NCI-H748 treated with DMSO at 0.1 percent for 48 hours (cell line): ENCODE data around the gene ASTN2.

Experiments
- DNase-seq: peaks from one replicate; lab custom pipeline; 2025; lab: John Stamatoyannopoulos, UW

The ASTN2 gene

DNA sequence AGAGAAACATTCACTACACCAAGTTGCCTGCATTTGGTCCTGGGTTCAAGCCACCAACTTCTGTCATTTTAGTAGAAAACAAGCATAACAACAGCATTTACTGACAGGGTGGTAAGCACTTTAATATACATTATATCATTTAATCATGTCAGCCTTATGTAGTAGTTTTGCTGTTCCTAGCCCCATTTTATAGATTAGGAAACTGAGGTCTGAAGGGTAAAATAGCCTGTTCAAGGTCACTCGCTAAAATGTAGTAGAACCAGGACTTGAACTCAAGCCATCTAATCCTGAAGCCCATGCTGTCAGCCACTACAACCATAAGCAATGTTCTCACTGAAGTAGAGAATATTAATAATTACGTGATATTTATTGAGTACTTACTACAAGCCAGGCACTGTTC, 787.4 kb downstream of the ASTN2 start:
- DNase-seq = no peak

DNA sequence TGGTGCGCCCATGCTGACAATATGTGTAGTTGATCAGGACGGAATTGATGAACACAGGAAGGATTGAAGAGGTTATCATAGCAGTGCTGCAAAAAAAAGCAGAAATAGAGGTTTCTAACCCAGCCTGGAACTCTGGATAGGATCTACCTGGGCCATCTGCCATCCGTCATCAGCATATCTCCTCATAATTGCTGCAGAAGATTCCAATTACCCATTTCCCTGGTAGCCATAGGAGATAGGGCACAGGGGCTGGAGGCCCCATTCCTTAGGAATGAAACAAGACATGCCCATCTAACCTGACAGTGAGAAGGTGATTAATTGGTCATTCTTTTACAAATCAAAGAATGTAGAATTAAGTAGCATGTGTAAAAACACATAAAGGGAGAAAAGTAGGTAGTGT, 788.1 kb downstream of the ASTN2 start:
- DNase-seq = no peak

- DNase-seq = no peak
Observed at GRCh38 chr9:116623715-116624114, 791.1 kb downstream of the ASTN2 start.

- DNase-seq = no peak
Observed at GRCh38 chr9:116617389-116617788, 797.5 kb downstream of the ASTN2 start.

DNA sequence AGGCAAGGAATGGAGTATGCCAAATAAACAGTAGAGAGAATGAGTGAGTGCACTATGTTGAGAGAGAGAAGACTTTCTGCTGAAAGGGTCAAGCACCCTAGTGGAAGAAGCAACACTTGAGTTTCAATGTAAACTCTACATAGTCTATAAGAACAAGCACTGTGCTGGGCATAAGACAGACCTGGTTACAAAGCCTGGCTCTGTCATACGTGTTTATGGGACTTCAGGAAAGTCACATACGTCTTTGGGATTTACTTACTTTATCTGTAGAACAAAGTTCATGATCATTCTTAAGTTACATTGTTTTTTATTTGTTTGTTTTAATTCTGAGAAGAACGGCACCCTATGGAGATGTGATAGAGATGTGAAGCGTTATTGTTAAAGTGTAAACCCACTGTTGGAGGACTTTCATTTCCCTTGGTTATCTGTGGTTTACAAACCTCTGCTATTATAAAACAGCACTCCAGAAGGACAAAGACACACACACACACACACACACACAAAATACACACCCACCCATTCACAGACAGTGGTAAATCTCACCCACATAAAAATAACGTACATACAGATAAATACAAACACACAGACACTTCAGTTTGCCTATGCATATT, 798.4 kb downstream of the ASTN2 start:
- no peak for DNase-seq

- no peak for DNase-seq
Observed at GRCh38 chr9:116608064-116608463, 806.8 kb downstream of the ASTN2 start.

DNA sequence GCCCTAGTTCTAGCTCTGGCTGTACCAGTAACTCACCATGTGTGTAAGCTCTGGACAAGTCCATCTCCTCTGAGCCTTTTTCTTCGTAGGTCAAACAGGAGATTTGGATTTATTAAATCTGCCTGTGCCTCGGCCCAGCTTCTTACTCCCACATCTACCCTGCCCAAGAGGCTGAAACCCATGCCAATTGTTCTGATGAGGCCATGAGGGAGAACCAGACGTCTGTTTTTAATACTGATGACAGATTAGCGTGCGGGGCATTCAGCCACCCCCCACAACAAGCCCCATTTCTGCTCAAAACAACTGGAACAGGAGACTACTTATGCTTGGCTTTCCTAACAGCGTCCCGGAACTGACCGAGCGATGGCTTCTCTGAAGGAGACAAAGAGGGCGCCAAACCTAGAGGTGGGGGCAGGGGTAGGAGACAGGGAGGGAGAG, 808.9 kb downstream of the ASTN2 start:
- no peak for DNase-seq

- DNase-seq = no peak
Observed at GRCh38 chr9:116605060-116605459, 809.8 kb downstream of the ASTN2 start.

GRCh38 chr9:116604251-116604650, 810.6 kb downstream of the ASTN2 start:
- DNase-seq = no peak

GRCh38 chr9:116599342-116599884, 815.4 kb downstream of the ASTN2 start:
- no peak for DNase-seq

DNA sequence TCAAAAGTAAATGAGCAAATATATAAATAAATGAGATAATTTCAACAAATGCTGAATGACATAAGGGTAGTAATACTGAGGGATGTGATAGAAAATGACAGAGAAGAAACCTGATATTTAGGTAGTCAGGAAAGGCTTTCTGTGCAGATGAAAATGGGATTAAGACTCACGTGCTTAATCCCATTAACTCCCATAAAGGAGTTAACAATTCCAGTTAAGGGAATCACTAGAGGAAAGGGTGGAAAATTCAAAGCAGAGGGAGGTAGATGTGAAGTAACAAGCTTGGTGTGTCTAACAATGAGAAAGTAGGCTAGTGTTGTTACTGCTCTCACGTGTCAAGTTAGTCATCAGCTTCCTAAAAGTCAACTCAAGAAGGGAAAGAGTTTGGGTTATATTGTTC, 818.2 kb downstream of the ASTN2 start:
- DNase-seq = no peak

DNA sequence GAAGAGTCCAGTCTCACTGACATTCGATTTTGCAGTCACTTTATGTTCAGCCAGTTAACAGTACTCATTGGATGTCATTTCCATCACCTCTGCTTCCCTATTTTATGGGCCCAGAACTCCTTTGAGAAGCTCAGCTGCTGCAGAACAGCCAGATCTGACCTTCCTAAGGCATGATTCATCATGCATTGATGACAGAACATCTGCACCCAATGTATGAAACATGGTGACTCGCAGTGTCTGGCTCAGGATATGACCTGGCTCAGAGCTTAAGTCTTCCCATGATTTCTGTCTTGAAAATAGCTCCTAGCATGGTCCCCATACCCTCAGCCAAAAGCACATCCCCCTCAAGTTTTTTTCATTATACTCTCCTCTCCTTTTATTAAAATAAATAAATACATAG, 820.3 kb downstream of the ASTN2 start:
- no peak for DNase-seq

- no peak for DNase-seq
Observed at GRCh38 chr9:116592970-116593369, 821.9 kb downstream of the ASTN2 start.

DNA sequence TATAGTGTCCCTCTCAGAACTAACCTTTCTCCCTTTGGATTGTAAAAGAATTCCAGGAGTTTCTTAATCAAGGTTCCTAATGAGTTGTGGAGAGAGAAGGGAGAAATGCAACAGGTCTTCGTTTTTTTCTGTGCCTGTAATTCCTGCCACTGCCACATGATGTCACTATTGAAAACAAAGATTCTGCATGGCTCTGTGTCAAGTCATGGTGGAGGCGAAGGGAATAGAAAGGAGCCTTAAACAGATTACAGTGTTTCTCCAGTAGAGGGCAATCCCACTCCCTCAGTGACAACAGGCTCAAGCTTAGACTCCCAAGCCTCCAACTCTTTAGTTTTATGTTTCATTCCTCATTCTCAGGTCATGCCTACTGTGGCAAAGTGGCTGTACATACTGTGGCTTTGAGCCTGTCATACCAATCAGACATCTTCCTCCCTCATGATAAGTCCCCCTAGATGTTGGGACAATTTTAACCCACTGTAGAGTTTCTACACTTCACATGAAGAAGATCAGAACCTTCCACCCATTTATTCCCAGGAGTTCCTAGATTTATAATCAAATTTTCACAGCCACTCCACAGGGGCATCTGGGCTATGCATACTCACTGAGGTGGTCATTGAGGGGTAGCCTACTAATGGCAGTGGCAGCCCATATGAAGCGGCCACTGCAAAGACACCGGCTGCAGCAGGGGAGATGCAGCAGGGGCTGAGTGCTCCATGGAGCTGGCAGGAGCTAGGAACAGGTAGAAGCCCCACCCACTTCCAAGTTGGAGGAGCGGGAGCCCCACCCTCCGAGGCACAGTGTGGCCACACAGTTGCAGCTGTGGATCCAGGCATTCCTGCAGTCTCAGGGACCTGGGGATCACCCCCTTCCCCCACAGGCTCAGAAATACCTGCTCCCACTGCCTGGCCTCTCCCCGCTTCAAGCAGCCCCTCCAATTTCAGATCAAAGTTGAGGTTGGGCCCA, 825.2 kb downstream of the ASTN2 start:
- DNase-seq = no peak

DNA sequence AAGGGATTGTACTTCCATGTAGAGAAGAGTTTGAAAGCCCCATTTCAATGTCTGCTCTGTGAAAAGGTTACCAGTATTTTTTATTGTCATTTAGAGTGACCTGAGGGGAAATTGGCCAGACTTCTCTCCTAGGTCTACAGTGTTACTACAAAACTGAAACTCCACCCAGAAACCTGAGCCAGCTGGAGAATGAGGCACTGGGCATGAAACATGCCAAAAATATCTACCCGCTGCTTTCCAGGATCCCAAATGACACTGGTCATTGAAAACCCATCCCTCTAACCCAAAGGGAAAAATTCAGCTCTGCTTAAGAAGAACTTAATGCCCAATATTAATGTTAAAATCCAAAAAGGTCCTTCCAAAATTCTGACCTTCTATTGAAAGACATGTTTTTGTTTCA, 826.9 kb downstream of the ASTN2 start:
- DNase-seq = no peak

DNA sequence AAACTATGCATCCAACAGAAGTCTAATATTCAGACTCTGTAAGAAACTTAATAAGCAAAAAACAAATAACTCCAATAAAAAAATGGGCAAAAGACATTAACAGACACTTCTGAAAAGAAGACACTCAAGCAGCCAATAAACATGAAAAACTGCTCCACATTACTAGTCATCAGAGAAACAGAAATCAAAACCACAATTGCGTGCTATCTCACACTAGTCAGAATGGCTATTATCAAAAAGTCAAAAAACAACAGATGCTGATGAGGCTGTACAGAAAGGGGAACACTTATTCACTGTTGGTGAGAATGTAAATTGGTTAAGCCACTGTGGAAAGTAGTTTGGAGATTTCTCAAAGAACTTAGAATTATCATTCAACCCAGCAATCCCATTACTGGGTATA, 829.0 kb downstream of the ASTN2 start:
- no peak for DNase-seq

DNA sequence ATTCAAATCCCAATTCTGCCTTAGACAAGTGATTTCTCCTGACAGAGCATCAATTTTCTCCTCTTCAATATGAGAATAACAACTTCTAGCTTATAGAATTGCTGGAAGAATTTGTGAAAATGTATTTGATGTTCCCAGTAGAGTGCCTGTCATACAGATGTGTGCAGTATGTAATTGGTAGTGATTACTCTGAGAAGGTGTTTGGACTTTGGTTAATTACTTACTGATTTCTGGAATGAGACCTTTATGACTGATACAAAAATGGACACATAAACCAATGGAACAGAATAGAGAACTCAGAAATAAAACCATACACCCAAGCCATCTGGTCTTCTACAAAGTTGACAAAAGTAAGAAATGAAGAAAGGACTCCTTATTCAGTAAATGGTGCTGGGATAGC, 829.7 kb downstream of the ASTN2 start:
- no peak for DNase-seq

GRCh38 chr9:116580853-116581252, 834.0 kb downstream of the ASTN2 start:
- no peak for DNase-seq

DNA sequence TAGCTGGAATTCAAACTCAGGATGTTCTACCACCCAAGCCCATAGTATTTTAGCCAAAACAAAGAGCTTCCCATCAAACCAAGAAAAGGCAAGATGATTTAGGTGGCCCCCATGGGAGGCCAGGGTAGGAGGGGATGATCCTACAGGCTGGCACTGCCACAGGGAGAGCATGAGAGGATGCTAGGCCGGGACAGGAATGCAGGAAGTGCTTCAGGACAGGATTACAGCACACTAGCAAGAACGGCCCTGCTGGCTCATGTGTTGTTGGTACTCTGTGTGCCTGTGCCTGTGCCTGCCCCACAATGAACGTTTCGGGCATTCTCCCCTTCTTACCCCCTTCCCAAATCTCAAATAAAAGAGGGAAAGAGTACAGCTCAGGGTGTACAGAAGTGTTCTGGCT, 838.5 kb downstream of the ASTN2 start:
- DNase-seq = no peak

GRCh38 chr9:116574027-116574679, 840.7 kb downstream of the ASTN2 start:
- no peak for DNase-seq

GRCh38 chr9:116572095-116572748, 842.6 kb downstream of the ASTN2 start:
- peak; percentile 62 for DNase-seq

- no peak for DNase-seq
Observed at GRCh38 chr9:116569111-116569510, 845.7 kb downstream of the ASTN2 start.
